HuH-7.5 (cell line): Measurements from ENCODE around the gene PHLDB1.
"Not testable (repeated sequence)": the region's sequence is repeated elsewhere in the genome, so short reads cannot be mapped to it uniquely, and the experiment has no call there.

Source experiments
- DNase-seq: peaks from one replicate; pipeline ENCODE4 v3.0.0; 2011; ENCODE audit warnings: low spot score

PHLDB1 gene

GRCh38 chr11:118688339-118688738 lies 80.9 kb downstream of the PHLDB1 start:
- not testable (repeated sequence) for DNase-seq

GRCh38 chr11:118688851-118689502 lies 81.6 kb downstream of the PHLDB1 start:
- DNase-seq, result no peak

GRCh38 chr11:118689503-118689851 lies 82.1 kb downstream of the PHLDB1 start:
- no peak for DNase-seq

DNA sequence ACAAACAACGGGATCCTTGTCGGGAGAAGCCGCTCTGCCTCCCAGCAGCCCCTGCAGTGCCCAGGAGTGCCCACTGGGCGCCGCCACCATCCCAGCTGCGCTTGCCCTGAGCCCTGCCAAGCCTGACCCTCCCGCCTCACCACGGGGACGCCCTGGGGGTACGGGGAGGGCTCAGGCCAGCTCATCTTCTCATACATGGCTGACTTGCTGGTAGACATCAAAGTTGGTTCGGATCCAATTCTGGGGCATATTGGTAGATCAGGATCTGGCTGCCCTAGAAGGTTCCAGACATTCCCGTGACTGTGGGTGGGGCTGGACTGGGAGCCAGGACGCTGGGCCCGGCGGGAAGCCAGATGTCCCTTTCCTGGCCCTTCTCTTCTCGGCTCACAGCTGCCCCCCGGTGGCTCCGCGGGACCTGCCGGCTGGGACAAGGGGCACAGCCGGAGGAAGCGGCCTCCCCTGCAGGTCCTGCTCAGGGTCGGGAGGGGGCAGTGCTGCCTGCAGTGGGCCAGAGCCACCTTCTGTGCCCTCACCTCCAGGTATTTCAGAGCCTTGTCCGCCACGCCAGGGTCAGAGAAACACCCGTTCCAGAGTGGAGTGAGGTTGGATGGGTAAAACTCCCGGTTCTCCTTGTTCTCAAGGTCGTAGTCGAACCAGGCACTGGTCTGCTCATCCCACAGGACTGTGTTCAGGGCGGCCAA lies 82.6 kb downstream of the PHLDB1 start:
- DNase-seq, result peak; percentile 88

DNA sequence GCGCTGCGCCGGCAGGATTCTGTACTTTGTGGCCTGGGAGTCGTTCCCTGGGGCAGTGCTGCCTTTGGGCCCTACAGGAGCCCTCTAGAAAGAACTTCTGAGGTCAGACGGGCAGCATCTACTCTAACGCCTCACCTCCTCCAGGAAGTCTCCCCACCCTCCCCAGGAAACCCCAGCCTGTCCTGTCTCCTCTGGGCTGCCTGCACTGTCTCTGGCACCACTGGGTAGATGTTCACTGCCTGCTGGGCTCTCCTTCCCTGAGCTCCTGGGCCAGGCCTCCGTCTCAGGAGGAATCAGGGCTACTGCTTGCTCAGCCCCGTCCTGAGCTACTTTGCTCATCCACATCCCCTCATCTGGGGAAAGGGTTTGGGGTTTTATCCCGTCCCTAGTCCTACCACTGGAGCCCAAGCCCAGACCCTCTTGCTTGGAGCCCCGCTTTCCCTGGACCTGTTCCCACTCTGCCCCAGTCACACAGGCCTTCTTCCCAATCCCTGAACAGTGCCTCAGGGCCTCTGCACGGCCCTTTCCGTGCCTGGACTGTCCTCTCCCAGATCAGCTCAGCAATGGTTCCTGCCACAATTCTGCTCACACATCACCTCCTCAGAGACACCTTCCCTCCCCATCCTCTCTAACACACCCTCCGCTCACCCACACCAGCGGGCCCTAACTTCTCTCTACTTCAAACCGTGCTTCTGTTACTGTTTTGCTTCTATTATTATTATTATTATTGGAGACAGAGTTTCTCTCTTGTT lies 83.3 kb downstream of the PHLDB1 start:
- DNase-seq, result no peak

DNA sequence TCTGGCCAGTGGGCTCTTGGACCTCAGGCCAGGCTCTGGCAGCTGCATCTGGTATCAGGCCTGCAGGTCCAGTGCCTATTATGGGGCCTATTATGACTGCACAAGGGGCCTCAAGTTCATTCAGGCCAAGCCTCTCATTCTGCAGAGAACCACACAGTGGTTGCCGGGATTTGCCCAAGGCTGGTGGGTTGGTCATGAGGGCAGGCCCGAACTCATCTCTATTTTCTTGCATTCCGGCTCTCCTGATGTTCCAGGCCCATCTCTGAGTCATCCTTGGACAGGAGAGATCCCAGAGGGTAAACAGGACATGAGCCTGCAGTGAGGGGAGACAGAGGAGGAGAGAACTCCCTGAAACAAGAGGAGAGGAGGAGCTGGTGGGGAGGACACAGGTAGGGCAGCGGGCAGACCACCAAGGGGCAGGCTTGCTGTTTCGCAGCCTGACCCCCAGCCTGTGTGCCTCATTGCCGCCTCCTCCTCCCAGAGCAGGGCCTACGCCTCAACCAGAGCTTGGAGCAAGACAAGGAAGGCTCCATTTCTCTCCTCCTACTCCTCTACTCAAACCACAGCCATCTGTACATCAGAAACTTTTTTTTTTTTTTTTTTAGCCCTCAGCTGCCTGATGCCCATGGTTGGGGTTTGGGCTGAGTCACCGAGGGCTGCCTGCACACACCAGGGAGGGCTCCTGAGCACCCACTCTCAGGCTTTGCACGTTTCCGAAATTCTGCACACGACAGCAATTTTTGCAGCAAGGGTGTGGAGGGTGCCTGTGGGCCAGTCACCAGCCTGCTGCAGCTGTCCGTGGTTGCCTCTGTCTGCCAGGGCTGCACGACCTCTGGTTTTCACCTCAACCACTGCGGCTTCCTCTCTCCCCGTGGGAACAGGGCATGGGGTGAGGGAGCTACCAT lies 84.8 kb downstream of the PHLDB1 start:
- DNase-seq, result no peak

DNA sequence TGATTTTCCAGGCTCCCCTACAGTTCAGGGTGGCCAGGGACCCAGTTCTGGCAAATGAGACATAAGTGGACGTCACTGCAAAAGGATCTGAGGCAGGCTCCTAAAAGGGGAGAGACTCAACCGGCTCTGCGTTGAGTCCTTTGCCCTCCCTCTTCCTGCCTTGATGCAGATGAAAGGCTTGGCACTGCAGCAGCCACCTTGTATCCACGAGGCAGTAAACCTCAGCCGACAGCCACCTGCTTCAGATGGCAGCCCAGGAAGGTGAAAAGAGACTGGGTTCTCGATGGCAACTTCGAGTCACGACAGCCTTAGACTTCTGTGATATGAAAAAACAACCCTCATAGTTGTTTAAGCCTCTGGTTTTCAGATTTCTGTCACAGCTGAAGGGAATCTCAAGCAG lies 86.8 kb downstream of the PHLDB1 start:
- no peak for DNase-seq

DNA sequence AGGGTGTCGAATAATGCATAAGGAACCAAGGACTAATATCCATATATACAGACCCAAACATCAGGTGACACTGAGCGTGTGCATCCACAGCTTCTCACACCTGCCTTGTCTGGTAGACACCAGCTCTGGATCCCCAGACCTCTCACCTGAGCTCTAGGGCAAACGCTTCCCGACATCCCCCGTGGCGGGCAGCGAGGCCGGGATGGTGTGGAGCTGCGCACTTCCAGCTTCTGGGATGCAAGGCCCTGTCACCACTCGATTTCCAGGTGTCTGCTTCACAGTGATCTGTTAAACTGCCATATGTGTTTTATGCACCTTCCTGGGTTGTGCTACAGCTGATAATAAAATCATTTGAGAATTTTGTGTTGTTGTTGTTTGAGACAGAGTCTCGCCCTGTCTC lies 87.4 kb downstream of the PHLDB1 start:
- no peak for DNase-seq

DNA sequence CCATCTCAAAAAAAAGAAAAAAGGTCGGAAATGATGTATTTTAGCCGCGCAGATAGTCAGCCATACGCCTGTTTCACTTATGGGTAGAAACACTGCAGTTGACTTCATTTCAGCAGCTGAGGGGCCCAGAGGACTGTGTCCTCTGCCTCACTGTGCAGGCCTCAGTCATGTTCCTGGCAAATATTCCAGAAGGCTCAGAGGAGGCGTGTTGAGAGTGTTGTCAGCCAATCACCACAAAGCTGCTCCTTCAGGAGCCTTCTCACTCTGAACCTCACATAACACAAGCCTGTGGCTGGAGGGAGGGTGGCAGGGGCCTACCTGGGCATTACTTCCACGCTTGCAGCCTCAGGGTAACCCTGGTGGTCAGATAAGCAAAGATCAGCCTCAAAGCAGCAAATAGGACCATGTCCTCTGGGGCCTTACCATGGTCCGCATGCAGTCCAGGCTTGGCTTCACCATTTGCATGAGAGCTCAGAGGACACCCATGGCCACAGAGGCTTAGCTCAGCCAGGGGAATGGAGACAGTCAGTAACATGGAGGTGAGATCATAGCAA lies 89.3 kb downstream of the PHLDB1 start:
- DNase-seq, result no peak

- no peak for DNase-seq
Measured at GRCh38 chr11:118697346-118697745, 89.9 kb downstream of the PHLDB1 start.

DNA sequence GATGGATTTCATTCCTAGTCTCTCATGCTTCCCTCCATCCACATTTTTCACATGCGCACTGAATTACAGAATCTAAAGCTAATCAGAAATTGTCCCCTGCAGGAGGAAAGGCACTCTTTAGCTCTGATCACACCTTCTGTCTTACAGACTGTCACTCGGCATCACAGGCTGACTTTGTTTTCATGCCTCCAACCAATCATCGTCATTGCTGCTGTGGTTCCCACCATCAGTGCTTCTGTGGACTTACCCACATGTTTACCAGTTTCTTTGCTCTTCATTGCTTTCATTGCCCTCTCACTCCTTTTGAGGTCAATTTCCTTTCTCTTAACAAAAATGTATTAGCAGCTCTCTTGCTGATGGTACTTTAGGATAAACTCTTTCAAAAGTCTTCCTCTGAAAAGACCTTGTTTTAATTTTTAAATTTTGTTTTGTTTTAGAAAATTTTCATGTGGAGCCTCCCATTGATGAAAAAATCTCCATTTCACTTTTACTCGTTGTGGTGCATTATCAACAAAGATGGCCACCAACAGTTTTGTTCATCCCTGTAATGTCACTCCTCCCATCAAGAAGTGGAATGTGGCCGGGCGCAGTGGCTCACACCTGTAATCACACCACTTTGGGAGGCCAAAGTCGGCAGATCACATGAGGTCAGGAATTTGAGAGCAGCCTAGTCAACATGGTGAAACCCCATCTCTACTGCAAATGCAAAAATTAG lies 92.2 kb downstream of the PHLDB1 start:
- no peak for DNase-seq

DNA sequence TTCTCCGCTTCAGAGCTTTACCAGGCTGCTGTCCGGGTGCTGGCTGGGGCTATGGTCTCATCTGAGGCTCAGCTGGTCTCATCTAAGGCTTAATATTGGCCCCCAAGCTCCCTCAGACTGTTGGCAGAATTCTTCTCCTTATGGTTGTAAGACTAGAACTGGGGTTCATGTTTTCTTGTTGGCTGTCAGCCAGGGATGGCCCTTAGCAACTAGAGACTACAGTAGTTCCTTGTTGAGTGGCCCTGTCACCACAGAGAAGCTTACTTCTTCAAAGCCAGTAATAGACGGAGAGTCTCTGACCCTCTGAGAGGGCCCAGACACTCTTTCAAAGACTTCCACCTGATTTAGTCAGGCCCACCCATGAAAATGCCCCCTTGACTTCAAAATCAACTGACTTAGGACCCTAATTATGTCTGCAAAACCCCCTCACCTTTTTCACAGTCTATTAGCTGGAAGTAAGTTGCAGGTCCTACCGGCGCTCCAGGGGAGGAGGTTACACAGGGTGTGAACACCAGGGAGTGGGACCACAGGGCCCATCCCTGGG lies 96.2 kb downstream of the PHLDB1 start:
- no peak for DNase-seq

DNA sequence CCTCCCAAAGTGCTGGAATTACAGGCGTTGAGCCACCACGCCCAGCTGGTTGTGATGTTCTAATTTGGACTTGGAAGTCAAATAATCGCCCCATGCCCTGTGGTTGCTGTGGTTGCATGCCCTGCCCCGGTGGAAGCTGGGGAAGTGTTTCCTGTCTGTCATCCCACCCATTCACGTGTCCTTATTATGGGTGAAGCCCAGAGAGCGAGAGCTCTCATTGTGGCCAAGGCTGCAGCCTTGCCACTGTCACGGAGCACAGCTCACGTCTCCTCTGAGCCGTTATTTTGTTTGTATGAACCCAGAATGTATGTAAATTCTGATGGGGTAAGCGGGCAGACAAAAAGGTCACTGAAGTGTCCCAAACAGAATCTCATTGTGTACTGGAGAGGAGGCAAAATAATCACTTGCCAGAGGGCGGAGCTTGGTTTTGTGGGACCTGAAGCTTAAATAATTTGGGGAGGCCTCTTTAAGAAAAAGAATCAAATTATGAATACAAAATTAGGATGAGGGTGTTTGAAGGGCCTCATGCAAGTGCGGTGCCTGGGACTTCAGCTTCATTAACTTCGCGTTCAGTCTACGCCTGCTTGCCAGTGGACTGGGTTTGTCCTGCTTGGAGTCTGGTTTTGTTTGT lies 97.8 kb downstream of the PHLDB1 start:
- DNase-seq, result no peak

DNA sequence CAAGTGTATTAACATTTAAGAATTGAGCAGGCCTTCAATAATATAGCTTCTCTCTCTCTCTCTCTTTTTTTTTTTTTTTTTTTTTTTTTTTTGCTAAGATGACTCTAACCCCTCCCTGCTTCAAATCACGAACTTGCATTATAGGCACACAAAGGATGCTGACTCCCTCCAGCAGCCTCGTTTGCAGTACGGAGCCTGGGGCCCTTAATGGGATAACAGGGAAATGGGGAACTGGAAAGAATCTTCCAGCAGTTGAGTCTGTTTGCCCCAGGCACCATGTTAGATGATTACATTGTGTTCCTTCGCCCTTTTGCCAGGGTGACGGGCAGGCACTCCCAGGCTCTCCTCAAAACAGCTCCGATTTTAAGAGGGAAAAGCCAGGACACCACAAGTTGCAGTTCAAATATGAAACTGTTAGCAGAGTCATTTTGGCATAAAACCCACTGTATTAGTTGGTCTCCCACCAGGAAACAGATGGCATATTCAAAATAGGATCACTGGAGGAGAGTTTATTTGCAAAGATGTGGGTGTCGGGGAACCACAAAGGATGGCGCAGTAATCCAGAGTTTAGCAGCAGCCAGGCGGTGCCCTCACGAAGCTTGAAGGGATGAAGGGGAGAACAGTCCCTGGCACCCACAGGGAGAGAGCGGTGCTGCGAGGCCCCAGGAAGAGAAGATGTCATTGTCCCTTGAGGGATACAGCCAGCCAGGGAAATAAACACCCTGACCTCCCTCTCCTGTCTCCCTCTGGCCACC lies 98.6 kb downstream of the PHLDB1 start:
- no peak for DNase-seq

- DNase-seq, result no peak
Measured at GRCh38 chr11:118706546-118706825, 99.1 kb downstream of the PHLDB1 start.
